Measurements from ENCODE around the gene OOSP4A. TPM values are rescaled to one million over a fixed set of nuclear protein-coding genes. Genes with fewer than 3 reads are reported as not detected.

The OOSP4A gene
- polyA plus RNA-seq, 1 donor from 2014 or later = not detected

DNA sequence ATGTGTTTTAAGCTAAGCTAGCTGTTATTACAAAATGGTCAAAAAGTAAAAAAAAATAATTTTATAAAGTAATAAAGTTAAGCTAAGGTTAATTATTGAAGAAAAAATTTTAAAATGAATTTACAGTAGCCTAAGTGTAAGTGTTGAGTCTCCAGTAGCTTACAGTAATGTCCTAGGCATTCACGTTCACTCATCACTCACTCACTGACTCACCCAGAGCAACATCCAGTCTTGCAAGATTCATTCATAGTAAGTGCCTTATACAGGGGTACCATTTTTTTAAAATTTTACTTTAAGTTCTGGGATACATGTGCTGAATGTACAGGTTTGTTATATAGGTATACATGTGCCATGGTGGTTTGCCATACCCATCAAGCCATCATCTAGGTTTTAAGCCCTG is 41.5 kb downstream of the OOSP4A start:
- Histone ChIP-seq H3K9me2 (ENCODE audit: insufficient read depth, low read length) (no peaks in the 10 kb centered on the region), H3K27ac (ENCODE audit: low read length) (no peak overlapping the region), H3K9ac (ENCODE audit: low read length) (no peak overlapping the region), H3K9me3 (ENCODE audit: low read length) (no peaks in the 10 kb centered on the region), H2AFZ (ENCODE audit: low read depth, low read length) (no peak overlapping the region), H3K4me3 (ENCODE audit: low read length) (no peak overlapping the region), H3K27me3 (ENCODE audit: insufficient read depth, low read depth, low read length) (no peaks in the 10 kb centered on the region), H4K20me1 (ENCODE audit: insufficient read depth) (no peaks in the 10 kb centered on the region), H3K36me3 (ENCODE audit: insufficient read depth, low read length) (no peaks in the 10 kb centered on the region), H3F3A (ENCODE audit: insufficient read depth, low read length, poor library complexity, severe bottlenecking) (no peaks in the 10 kb centered on the region), H3K4me2 (ENCODE audit: low read length) (no peak overlapping the region), H3K79me2 (replicated peaks; ENCODE audit: insufficient read depth, low read length) (no peaks in the 10 kb centered on the region)
- no peak for TF ChIP-seq MXI1 (conservative IDR thresholded peaks at IDR 0.05; ENCODE audit: poor library complexity, severe bottlenecking)
- no peak for TF ChIP-seq SMC3 (conservative IDR thresholded peaks at IDR 0.05; ENCODE audit: poor library complexity)
- no peak for TF ChIP-seq CTCF (IDR thresholded peaks at IDR 0.05; ENCODE audit: poor library complexity, severe bottlenecking)
- no peak for TF ChIP-seq REST (IDR thresholded peaks at IDR 0.05; ENCODE audit: borderline replicate concordance)
- TF ChIP-seq TAF1 (IDR thresholded peaks at IDR 0.05; ENCODE audit: low read depth) = no peak
- no peak for TF ChIP-seq EZH2 (IDR thresholded peaks at IDR 0.05; ENCODE audit: borderline replicate concordance, insufficient read depth, low read length, poor library complexity, severe bottlenecking)
- TF ChIP-seq POLR2AphosphoS5 (IDR thresholded peaks at IDR 0.05) = no peak
- TF ChIP-seq EP300 (conservative IDR thresholded peaks at IDR 0.05; ENCODE audit: poor library complexity, severe bottlenecking) = no peak
- TF ChIP-seq RAD21 (conservative IDR thresholded peaks at IDR 0.05) = no peak

DNA sequence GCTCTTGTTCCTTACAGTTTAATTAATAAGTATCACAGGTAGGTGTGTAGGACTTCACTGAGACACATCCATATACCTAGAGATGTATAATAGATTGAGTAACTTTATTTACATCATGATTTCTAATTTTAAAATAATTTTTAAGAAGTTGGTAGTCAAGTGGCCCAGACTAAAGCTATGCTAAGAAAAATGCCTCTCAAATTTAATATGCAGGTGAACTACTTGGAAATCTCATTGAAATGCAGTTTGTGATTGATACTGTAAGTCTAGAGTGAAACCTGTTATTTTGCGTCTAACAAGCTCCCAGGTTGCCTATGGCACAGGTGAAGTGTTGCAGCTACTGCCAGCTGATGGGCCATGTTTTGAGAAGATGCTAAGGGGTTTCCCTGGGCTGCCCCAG is 53.0 kb downstream of the OOSP4A start, which contains the start of gene OOSP4B:
TSS of gene OOSP4B (plus strand) at position 301 of the 400 bp plus-strand sequence.
- Histone ChIP-seq H3K36me3 (ENCODE audit: insufficient read depth, low read length) (no peaks in the 10 kb centered on the region), H3K9me2 (ENCODE audit: insufficient read depth, low read length) (no peaks in the 10 kb centered on the region), H3K4me3 (ENCODE audit: low read length) (no peak within 1 kb of the TSS), H3F3A (ENCODE audit: insufficient read depth, low read length, poor library complexity, severe bottlenecking) (no peaks in the 10 kb centered on the region), H3K4me2 (ENCODE audit: low read length) (no peak within 1 kb of the TSS), H3K9ac (ENCODE audit: low read length) (no peak within 1 kb of the TSS), H2AFZ (ENCODE audit: low read depth, low read length) (no peak within 1 kb of the TSS), H3K27me3 (ENCODE audit: insufficient read depth, low read depth, low read length) (no peaks in the 10 kb centered on the region), H3K79me2 (replicated peaks; ENCODE audit: insufficient read depth, low read length) (no peaks in the 10 kb centered on the region), H4K20me1 (ENCODE audit: insufficient read depth) (no peaks in the 10 kb centered on the region), H3K27ac (ENCODE audit: low read length) (no peak within 1 kb of the TSS), H3K9me3 (ENCODE audit: low read length) (no peaks in the 10 kb centered on the region)
- TF ChIP-seq RAD21 (conservative IDR thresholded peaks at IDR 0.05) (no peak), SMC3 (conservative IDR thresholded peaks at IDR 0.05; ENCODE audit: poor library complexity) (no peak), POLR2AphosphoS5 (IDR thresholded peaks at IDR 0.05) (no peak)

DNA sequence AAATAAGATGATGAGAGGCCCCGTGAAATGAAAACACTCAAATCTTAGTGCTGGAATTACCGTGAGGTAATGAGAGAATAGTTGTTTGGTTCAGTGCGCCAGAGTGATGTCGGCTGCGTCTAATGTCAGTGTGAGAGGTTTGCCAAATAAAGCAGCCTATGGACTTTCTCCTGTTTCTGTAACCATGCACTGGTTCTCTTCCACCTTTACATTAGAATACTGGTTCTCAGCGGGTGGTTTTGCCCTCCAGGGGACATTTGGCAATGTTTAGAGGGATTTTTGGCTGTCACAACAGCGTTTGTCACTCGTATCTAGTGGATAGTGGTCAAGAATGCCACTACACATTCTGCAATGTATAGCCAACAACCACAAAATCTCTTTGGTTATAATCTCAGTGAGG is 54.2 kb downstream of the OOSP4A start:
- Histone ChIP-seq H3K36me3 (ENCODE audit: insufficient read depth, low read length) (no peaks in the 10 kb centered on the region), H3K9ac (ENCODE audit: low read length) (no peak overlapping the region), H3K79me2 (replicated peaks; ENCODE audit: insufficient read depth, low read length) (no peaks in the 10 kb centered on the region), H4K20me1 (ENCODE audit: insufficient read depth) (no peaks in the 10 kb centered on the region), H3K27me3 (ENCODE audit: insufficient read depth, low read depth, low read length) (no peaks in the 10 kb centered on the region), H3K4me2 (ENCODE audit: low read length) (no peak overlapping the region), H3K9me2 (ENCODE audit: insufficient read depth, low read length) (no peaks in the 10 kb centered on the region), H3K9me3 (ENCODE audit: low read length) (no peaks in the 10 kb centered on the region), H3F3A (ENCODE audit: insufficient read depth, low read length, poor library complexity, severe bottlenecking) (no peaks in the 10 kb centered on the region), H2AFZ (ENCODE audit: low read depth, low read length) (no peak overlapping the region), H3K4me3 (ENCODE audit: low read length) (no peak overlapping the region), H3K27ac (ENCODE audit: low read length) (no peak overlapping the region)
- TF ChIP-seq MXI1 (conservative IDR thresholded peaks at IDR 0.05; ENCODE audit: poor library complexity, severe bottlenecking) = no peak
- TF ChIP-seq SMC3 (conservative IDR thresholded peaks at IDR 0.05; ENCODE audit: poor library complexity) = no peak
- TF ChIP-seq RAD21 (conservative IDR thresholded peaks at IDR 0.05) = no peak
- no peak for TF ChIP-seq TAF1 (IDR thresholded peaks at IDR 0.05; ENCODE audit: low read depth)
- no peak for TF ChIP-seq POLR2AphosphoS5 (IDR thresholded peaks at IDR 0.05)
- TF ChIP-seq EZH2 (IDR thresholded peaks at IDR 0.05; ENCODE audit: borderline replicate concordance, insufficient read depth, low read length, poor library complexity, severe bottlenecking) = no peak
- no peak for TF ChIP-seq CTCF (IDR thresholded peaks at IDR 0.05; ENCODE audit: poor library complexity, severe bottlenecking)
- TF ChIP-seq EP300 (conservative IDR thresholded peaks at IDR 0.05; ENCODE audit: poor library complexity, severe bottlenecking) = no peak
- TF ChIP-seq REST (IDR thresholded peaks at IDR 0.05; ENCODE audit: borderline replicate concordance) = no peak

Measured in neural cell (in vitro differentiated cells).